HK-2 (cell line): ENCODE results near the gene AAK1.
A peak's percentile ranks its signal among the peaks of the same experiment; 100 is the strongest.
"Not testable (repeated sequence)": the region's sequence is repeated elsewhere in the genome, so short reads cannot be mapped to it uniquely, and the experiment has no call there.

Source experiments
- DNase-seq: peaks from one replicate; pipeline ENCODE4 v3.0.0-alpha.2; 2018; ENCODE audit not compliant: unreplicated experiment

AAK1 gene

DNA sequence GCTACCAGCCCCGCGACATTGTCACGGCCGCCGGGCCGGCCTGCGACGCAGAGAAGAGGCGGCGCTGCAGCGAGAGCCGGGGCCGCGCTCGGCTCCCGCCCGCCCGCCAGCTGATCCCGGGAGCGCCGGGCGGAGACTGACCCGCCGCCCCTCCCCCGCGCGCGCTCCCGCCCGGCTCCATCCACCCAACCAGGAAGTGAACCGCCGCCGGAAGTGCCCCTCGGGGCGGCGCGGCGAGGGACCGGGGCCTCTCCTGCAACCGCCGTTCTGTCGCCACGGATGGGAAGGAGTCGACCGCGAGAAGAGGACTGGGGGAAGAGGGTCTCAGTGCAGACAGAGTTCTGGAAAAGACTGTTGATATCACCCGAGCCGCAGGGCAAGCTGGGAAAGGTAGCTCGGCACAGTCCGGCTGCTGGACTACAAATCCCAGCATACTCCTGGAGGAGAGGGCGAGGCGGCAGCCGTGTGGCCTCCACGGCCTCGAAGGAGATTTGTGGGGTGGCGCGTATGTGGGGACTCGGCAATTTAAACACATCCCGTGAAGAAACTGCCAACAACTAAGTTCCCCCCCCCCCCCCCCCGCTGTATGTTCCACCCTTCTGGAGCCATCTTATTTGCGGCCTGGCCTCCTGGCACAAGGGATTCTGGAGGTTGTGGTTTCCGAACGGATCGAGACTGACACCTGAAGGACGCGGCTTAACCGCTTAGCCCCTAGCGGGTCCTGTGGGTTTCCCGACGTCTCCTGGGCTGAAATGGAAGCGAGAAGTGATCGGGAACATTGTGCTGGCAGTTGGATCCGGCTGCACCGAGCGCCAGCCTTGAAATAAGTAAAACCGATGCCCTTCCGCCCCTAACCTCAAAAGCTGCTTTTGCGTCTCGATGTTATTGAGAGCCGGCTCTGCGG, at the start of gene AAK1:
Gene AAK1 (minus strand): TSS at position 138 of the 904 bp plus-strand sequence. CDS start 699 bp downstream, outside the sequence.
- peak; percentile 90 for DNase-seq

GRCh38 chr2:69692424-69692823, 48.9 kb upstream of the AAK1 start:
- DNase-seq = no peak

GRCh38 chr2:69689969-69690368, 46.4 kb upstream of the AAK1 start:
- DNase-seq = no peak

DNA sequence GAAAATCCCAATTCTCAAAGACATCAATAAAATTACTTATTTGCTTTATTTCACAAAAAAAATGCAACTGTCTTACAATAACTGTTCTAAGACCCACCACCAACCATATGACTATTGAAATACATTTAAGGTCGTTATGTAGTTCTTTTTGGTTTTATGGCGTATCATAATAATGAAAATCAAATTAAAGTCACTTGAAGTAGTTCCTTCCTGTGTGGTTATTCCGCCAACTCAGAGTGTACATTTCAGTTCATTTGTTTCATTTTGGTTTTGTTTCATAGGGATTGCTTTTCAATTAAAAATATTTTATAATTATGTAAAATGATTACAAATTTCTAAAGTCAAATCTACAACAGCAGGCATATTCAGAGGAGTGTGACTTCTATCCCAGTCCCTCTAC, 45.9 kb upstream of the AAK1 start:
- no peak for DNase-seq

- DNase-seq = no peak
Measured at GRCh38 chr2:69687971-69688611, 44.6 kb upstream of the AAK1 start.

GRCh38 chr2:69686813-69687212, 43.3 kb upstream of the AAK1 start:
- no peak for DNase-seq

- DNase-seq = peak; percentile 22
Measured at GRCh38 chr2:69685321-69686048, 41.9 kb upstream of the AAK1 start.

GRCh38 chr2:69683170-69683971, 39.8 kb upstream of the AAK1 start:
- DNase-seq = no peak

GRCh38 chr2:69682525-69682924, 39.0 kb upstream of the AAK1 start:
- no peak for DNase-seq

DNA sequence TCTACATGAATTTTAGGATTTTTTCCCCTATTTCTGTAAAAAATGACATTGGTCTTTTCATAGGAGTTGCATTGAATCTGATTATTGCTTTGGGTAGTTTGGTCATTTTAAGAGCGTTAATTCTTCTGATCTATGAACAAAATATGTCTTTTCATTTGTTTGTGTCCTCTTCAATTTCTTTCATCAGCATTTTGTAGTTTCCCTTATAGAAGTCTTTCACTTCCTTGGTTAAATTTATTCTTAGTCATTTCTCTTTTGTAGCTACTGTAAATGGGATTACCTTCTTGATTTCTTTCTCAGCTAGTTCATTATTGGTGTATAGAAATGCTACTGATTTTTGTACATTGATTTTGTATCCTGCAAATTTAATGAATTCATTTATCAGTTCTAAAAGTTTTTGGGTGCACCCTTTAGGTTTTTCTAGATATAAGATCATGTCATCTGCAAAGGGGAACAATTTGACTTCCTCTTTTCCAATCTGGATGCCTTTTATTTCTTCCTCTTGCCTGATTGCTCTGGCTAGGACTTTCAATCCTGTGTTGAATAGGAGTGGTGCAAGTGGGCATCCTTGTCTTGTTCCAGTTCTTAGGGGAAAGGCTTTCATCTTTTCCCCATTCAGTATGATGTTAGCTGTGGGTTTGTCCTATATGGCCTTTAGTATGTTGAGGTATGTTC, 36.6 kb upstream of the AAK1 start:
- no peak for DNase-seq

- DNase-seq = no peak
Measured at GRCh38 chr2:69677914-69678313, 34.4 kb upstream of the AAK1 start.

- DNase-seq = no peak
Measured at GRCh38 chr2:69676146-69676545, 32.6 kb upstream of the AAK1 start.

DNA sequence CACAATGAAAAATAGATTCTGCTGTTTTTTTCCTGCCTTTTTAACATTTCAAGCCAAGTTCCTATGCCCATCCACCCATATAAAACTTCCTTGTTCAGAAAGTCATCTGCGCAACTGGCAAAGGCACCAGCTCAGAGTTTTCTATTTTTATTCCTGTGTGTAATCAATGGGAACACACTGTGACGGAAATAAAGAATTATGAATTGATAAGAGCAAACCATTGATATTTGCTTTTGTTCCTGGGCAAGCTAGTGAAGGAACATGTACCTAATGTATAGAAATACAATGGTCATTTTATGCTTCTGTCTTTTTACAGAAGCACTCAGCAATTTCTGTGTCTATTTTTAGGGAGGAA, 30.8 kb upstream of the AAK1 start:
- no peak for DNase-seq

- not testable (repeated sequence) for DNase-seq
Measured at GRCh38 chr2:69673098-69673497, 29.6 kb upstream of the AAK1 start.

DNA sequence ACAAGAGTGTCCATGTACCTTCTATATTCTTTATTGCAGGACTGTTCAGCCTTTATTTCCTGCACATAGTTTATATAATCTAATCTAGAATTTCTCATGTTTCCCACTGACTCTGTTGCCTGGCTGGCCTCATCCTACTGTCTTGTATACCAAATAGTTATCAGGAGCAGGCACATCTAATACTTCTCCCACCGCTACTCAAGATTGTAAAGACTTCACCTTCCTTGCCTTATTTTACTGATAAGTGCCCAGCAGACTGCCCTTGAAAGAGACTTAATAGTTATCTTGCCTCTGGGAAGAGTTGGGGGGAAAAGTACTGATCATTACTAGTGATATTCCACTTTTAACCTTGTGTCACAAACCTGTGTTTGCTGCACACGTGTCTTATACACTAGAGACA, 26.1 kb upstream of the AAK1 start:
- DNase-seq = no peak

DNA sequence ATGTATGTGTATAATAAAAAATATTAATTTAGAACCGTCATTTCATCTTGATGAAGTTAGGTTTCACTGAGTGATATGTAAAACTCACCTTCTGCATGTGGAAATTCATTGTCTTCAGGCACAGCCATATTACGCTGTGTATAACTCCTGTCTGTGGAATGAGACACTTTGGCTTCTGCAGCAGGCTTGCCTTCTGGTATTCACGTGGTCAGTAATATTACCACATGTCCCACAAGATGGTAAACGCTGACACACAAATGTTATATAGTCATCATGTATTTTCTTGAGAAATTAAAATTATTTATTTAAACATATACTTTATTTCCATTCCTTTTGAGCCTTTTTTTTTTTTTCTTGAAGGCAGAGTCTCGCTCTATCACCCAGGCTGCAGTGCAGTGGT, 25.1 kb upstream of the AAK1 start:
- DNase-seq = no peak

DNA sequence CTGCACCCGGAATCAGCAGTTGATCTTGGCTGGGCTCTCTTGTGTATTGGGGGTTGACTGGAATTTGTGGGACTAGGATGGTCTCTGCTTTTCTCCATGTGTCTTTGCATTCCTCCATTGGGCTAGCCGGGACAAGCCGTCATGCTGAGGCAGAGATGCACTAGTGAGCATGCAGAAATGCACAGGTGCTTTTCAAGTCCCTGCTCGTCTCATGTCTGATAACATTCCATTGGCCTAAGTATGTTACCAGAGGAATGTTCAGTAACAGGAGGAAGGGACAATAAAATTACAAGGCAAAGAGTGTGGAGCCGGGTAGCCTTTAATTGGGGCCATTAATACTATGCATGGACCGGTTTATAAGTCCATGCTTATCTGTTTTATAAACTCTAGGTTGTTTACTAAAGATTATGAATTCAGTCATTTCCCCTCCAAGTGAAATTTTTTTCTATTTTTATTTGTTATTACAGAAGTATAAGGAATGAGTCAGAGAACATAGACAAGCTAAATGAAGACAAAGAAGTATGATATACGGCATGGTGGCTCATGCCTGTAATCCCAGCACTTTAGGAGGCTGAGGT, 24.4 kb upstream of the AAK1 start:
- no peak for DNase-seq

DNA sequence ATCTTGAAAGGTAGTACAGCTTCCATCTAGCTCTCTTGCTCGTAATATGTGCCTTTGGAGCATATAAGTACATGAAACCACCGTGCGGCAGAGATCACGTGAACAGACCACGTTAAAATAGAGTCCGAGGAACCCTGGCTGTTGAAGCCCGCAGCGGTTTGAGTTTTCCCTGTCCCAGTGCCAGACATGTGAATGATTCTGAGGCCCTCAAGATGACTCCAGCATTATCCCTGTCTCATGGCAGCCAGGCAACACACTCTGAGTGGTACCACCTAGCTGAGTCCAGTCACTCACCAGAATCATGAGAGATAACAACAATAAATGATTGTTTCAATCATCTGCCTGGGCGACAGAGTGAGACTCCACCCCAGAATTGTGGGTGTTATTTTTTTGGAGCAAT, 21.6 kb upstream of the AAK1 start:
- DNase-seq = no peak

GRCh38 chr2:69663860-69664259, 20.3 kb upstream of the AAK1 start:
- DNase-seq = no peak

- not testable (repeated sequence) for DNase-seq
Measured at GRCh38 chr2:69662547-69662946, 19.0 kb upstream of the AAK1 start.

DNA sequence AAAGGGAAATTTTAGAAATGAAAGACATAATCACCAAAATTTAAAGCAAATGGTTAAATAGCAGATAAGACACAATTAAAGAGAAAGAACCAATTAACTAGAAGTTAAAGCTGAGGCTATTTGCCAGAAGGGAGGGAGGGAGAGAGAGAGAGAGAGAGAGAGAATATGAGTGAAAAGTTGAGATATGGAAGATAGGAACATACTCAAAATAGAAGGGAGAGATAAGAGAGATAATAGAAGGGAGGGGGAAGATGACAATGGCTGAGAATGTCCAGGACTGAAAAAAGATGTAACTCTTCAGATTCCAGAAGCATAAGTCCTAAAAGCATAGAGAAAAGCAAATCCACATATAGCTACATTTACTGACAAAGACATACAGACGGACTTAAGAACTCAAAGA, 17.1 kb upstream of the AAK1 start:
- no peak for DNase-seq
